Esophagus squamous epithelium (tissue), 4 donors: ENCODE data around the gene LENEP.

Source experiments
- POLR2A ChIP-seq, 4 donors: fragments of 450-650 bp; IDR thresholded peaks; one replicate each; pipeline ENCODE4 v1.6.1; 2017; ENCODE audit warnings: antibody characterized with exemption in 4 of 4, mild to moderate bottlenecking in 4 of 4, moderate library complexity in 3 of 4
- TF ChIP-seq, protein P1 (sequence below), 6 experiments: fragments of 450-650 bp in 4 of 6; fragments of 200-600 bp in 2 of 6; sonication (generic) in 2 of 6; IDR thresholded peaks; one replicate each; pipeline ENCODE4 v1.5.1; 2016 to 2019; ENCODE audit warnings: antibody characterized with exemption in 6 of 6, mild to moderate bottlenecking in 4 of 6, moderate library complexity in 4 of 6

- TF ChIP-seq POLR2A (IDR thresholded peaks at IDR 0.05): no peak
- TF ChIP-seq, protein P1, sequence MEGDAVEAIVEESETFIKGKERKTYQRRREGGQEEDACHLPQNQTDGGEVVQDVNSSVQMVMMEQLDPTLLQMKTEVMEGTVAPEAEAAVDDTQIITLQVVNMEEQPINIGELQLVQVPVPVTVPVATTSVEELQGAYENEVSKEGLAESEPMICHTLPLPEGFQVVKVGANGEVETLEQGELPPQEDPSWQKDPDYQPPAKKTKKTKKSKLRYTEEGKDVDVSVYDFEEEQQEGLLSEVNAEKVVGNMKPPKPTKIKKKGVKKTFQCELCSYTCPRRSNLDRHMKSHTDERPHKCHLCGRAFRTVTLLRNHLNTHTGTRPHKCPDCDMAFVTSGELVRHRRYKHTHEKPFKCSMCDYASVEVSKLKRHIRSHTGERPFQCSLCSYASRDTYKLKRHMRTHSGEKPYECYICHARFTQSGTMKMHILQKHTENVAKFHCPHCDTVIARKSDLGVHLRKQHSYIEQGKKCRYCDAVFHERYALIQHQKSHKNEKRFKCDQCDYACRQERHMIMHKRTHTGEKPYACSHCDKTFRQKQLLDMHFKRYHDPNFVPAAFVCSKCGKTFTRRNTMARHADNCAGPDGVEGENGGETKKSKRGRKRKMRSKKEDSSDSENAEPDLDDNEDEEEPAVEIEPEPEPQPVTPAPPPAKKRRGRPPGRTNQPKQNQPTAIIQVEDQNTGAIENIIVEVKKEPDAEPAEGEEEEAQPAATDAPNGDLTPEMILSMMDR (IDR thresholded peaks at IDR 0.05): no peak
These were observed 37.5 kb downstream of the LENEP start for GRCh38 chr1:155030899-155031298.
